Inferior parietal cortex (tissue), 1 donor: ENCODE measurements around the gene MED4.
"Not testable (repeated sequence)": the region's sequence is repeated elsewhere in the genome, so short reads cannot be mapped to it uniquely, and the experiment has no call there.

Source experiments
- DNase-seq: peaks from one replicate; pipeline ENCODE4 v3.0.0-alpha.2; 2016; ENCODE audit errors: extremely low spot score

Gene MED4

GRCh38 chr13:48094404-48094780 is 512 bp downstream of the MED4 start:
- DNase-seq: no peak

- no peak for DNase-seq
These were observed 1.3 kb downstream of the MED4 start for GRCh38 chr13:48093588-48093987.

GRCh38 chr13:48086272-48086671 is 8.6 kb downstream of the MED4 start:
- no peak for DNase-seq

- no peak for DNase-seq
These were observed 13.2 kb downstream of the MED4 start for GRCh38 chr13:48081739-48082138.

- no peak for DNase-seq
These were observed 16.6 kb downstream of the MED4 start for GRCh38 chr13:48078251-48078656.

- DNase-seq: no peak
These were observed 20.9 kb downstream of the MED4 start for GRCh38 chr13:48074006-48074405.

GRCh38 chr13:48072787-48073186 is 22.1 kb downstream of the MED4 start:
- DNase-seq: no peak

- DNase-seq: no peak
These were observed 22.6 kb downstream of the MED4 start for GRCh38 chr13:48072304-48072703.

- DNase-seq: no peak
These were observed 24.0 kb downstream of the MED4 start for GRCh38 chr13:48070942-48071341.

GRCh38 chr13:48069573-48069972 is 25.3 kb downstream of the MED4 start:
- DNase-seq: no peak

GRCh38 chr13:48068952-48069351 is 26.0 kb downstream of the MED4 start:
- no peak for DNase-seq

- DNase-seq: no peak
These were observed 26.9 kb downstream of the MED4 start for GRCh38 chr13:48068036-48068435.

- DNase-seq: no peak
These were observed 28.5 kb downstream of the MED4 start for GRCh38 chr13:48066310-48066989.

- not testable (repeated sequence) for DNase-seq
These were observed 35.0 kb downstream of the MED4 start for GRCh38 chr13:48059951-48060350.

- DNase-seq: not testable (repeated sequence)
These were observed 36.4 kb downstream of the MED4 start for GRCh38 chr13:48058536-48058935.

- no peak for DNase-seq
These were observed 39.2 kb downstream of the MED4 start for GRCh38 chr13:48055712-48056111.

GRCh38 chr13:48054601-48055000 is 40.3 kb downstream of the MED4 start:
- DNase-seq: no peak

GRCh38 chr13:48050550-48050949 is 44.4 kb downstream of the MED4 start:
- no peak for DNase-seq

- no peak for DNase-seq
These were observed 51.0 kb downstream of the MED4 start for GRCh38 chr13:48043789-48044503.

GRCh38 chr13:48042894-48043293 is 52.0 kb downstream of the MED4 start:
- DNase-seq: no peak

GRCh38 chr13:48040896-48041295 is 54.0 kb downstream of the MED4 start:
- no peak for DNase-seq

GRCh38 chr13:48040049-48040448 is 54.9 kb downstream of the MED4 start:
- DNase-seq: no peak

- DNase-seq: no peak
These were observed 56.1 kb downstream of the MED4 start for GRCh38 chr13:48038761-48039160.
